ENCODE measurements around the gene ZNF614.

DNA sequence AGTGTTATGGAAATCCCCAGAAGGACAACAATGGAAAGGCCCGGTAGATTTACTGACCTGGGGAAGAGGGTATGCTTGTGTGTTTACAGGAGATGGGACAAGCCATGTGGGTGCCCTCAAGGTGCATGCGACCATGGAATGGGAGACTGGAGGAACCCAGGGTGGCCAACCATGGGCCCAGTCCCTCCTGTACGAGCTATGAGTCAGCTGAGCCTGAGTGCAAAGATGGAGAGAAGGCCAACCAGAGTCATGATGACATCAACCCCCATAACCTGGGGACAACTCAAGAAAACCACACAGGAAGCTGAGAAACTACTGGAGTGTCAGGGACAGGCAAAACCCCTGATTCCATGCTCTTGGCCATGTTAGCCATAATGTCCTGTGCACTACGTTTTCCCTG, 49.3 kb downstream of the ZNF614 start:
- TF ChIP-seq, protein P1, sequence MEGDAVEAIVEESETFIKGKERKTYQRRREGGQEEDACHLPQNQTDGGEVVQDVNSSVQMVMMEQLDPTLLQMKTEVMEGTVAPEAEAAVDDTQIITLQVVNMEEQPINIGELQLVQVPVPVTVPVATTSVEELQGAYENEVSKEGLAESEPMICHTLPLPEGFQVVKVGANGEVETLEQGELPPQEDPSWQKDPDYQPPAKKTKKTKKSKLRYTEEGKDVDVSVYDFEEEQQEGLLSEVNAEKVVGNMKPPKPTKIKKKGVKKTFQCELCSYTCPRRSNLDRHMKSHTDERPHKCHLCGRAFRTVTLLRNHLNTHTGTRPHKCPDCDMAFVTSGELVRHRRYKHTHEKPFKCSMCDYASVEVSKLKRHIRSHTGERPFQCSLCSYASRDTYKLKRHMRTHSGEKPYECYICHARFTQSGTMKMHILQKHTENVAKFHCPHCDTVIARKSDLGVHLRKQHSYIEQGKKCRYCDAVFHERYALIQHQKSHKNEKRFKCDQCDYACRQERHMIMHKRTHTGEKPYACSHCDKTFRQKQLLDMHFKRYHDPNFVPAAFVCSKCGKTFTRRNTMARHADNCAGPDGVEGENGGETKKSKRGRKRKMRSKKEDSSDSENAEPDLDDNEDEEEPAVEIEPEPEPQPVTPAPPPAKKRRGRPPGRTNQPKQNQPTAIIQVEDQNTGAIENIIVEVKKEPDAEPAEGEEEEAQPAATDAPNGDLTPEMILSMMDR (IDR thresholded peaks at IDR 0.05; ENCODE audit: low read depth, low read length), result no peak
- TF ChIP-seq POLR2A (IDR thresholded peaks at IDR 0.05; ENCODE audit: extremely low read depth, insufficient read length), result no peak
- TF ChIP-seq MYC (IDR thresholded peaks at IDR 0.05; ENCODE audit: low read depth, low read length), result no peak
- TF ChIP-seq, protein P2, sequence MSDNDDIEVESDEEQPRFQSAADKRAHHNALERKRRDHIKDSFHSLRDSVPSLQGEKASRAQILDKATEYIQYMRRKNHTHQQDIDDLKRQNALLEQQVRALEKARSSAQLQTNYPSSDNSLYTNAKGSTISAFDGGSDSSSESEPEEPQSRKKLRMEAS (IDR thresholded peaks at IDR 0.05; ENCODE audit: low read depth, low read length), result no peak
